Choroid plexus epithelial cell (primary cell): Measurements from ENCODE around the gene INPP5A.

ENCODE experiments used
- DNase-seq: peaks from one replicate; pipeline ENCODE4 v3.0.0-alpha.2; 2010; ENCODE audit warnings: low read depth
- H3K4me3 ChIP-seq: 2 replicates; pipeline ENCODE4 v1.5.1; 2011; ENCODE audit warnings: low read depth, mild to moderate bottlenecking, control low read depth, low read length, moderate library complexity
- CTCF ChIP-seq: conservative IDR thresholded peaks from 2 replicates; pipeline ENCODE4 v1.5.1; 2011; ENCODE audit warnings: low read depth, mild to moderate bottlenecking, control low read depth, inconsistent platforms, low read length, moderate library complexity

INPP5A gene

DNA sequence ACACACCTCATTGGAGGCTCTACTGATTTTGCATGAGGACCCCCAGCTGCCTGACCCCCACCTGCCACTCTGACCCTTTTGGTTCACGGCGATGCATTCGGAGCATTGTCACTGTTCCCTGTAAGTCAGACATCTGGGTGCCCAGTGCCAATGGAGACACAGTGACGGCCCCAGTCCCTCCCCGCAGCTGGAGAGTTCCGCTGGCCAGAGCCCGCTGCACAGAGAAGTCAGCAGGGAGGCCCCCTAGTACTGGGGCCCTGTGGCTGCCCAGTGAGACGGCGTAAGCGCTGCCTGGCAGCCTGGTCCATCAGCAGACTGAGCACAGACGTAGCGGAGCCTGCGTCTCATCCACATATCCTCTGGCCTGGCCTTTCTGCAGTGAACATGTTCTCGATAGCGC lies 170.9 kb downstream of the INPP5A start:
- no peak overlapping the region for H3K4me3 ChIP-seq
- no peak for TF ChIP-seq CTCF
- DNase-seq: no peak

GRCh38 chr10:132708936-132709335 lies 171.3 kb downstream of the INPP5A start:
- DNase-seq: no peak

GRCh38 chr10:132709471-132709951 lies 171.9 kb downstream of the INPP5A start:
- TF ChIP-seq CTCF: no peak
- no peak for DNase-seq

More at GRCh38 chr10:132708936-132709335, 171.3 kb downstream of the INPP5A start:
- no peak for TF ChIP-seq CTCF
- H3K4me3 ChIP-seq: no peak overlapping the region

DNA sequence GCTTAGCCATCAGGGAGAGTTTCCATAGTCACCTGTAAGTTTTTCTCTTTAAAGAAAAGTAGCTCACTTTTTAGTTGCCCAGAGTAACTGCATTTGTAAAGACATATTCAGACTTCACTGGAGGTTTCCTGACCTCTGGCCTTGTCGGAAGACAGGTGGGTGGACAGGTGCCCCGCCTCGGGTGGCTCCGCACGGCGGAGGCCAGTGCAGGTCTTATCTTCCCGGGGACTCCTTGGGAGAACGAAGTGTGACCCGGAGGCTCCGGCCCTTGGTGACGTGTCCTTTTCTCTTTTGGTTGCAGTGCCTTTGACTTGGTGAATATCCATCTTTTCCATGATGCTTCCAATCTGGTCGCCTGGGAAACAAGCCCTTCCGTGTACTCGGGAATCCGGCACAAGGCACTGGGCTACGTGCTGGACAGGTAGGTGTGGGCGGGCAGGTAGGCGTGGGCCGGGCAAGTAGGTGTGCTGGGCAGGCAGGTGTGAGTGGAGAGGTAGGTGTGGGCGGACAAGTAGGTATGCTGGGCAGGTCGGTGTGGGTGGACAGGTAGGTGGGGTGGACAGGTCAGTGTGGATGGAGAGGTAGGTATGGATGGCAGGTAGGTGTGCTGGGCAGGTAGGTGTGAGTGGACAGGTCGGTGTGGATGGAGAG lies 172.6 kb downstream of the INPP5A start:
- H3K4me3 ChIP-seq: no peak overlapping the region
- no peak for TF ChIP-seq CTCF
- no peak for DNase-seq

More at GRCh38 chr10:132709471-132709951, 171.9 kb downstream of the INPP5A start:
- no peak overlapping the region for H3K4me3 ChIP-seq

DNA sequence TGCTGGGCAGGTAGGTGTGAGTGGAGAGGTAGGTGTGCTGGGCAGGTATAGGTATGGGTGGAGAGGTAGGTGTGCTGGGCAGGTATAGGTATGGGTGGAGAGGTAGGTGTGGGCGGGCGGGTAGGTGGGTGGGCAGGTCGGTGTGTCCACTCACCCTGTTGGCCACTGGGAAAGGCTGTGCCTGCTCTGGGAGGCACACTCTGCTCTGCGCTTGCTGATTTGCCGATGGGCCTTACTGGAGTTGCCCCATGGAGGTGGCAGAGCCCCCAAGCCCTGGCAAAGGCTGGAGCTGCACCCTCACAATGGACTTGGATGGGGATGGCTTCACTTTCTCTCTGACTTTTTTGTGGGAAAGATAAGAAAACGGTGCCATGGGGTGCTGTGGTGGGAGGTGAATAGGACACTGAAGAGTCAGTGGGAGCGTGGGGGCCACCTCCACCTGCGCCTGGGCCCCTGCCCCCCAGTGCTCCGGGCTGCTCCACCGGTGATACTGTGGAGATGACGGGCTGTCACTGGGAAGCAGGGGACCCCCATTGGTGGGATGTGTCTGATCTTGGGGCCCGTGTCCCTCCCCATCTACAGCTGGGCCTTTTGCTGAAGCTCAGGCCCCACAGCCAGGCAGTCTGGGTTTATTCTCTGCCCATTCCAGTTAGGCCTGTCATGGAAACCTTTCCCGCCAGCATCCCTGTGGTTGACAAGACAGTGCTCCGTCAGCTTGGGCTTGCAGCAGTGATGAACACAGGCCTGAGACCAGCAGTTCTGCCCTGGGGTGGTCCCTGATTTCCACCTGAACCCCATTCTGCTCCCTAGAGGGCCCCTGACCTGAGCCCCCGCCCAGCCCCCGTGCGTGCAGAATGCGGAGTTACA lies 173.4 kb downstream of the INPP5A start:
- no peak overlapping the region for H3K4me3 ChIP-seq
- TF ChIP-seq CTCF: no peak
- DNase-seq: no peak

- H3K4me3 ChIP-seq: no peak overlapping the region
- no peak for DNase-seq
- TF ChIP-seq CTCF: no peak
These were observed 174.1 kb downstream of the INPP5A start for GRCh38 chr10:132711613-132712121.
